Activated CD4-positive, CD25-positive, alpha-beta regulatory T cell treated with anti-CD3 and anti-CD28 coated beads, Interleukin-2, amount 50 U/mL, for 24 hours (primary cell): ENCODE results near the gene KDM5A.
"Not testable (repeated sequence)": the region's sequence is repeated elsewhere in the genome, so short reads cannot be mapped to it uniquely, and the experiment has no call there.

ENCODE experiments used
- ATAC-seq, 2 donors: fragments of 150-1000 bp; cut with Tn5 transposase; one replicate each; pipeline ENCODE4 v1.10.0; 2021; ENCODE audit warnings: mild to moderate bottlenecking in 1 of 2, moderate library complexity in 1 of 2

Gene KDM5A

DNA sequence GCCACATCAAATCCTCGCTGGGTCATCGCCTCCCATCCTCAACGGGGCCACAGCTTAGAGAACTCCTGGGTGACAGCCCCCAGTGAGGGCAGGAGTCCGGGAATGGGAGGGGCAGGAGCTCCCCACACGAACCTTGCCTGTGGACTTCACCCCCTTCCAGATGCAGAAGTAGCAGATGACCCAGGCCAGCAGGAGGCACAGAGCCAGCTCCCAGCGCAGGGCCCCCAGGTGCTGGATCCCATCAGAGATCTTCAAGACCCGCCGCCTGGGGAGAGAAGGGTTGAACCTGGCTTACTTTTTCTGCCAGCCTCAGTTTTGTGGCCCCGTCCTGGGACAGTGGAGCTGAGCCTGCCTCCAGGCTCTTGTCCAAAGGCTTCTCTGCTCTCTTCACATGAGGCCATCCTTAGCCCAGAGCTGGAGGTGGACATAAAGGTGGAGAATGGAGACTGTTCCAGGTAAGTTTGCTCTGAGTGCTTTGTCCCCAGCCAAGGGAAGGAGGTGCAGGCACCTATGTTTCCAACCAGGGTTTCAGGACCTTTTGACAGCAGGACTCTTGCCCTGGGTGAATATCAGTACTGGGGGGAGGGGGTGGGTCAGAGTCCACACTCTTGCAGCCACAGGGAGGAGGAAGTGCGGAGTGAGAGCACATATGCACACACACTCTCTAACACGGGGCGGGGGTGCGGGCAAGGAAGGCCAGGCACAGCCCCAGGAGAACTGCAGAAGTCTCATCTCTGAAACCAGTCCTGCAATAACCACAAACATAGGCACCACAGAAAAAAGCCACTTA is 151.9 kb downstream of the KDM5A start:
- ATAC-seq: no peak

DNA sequence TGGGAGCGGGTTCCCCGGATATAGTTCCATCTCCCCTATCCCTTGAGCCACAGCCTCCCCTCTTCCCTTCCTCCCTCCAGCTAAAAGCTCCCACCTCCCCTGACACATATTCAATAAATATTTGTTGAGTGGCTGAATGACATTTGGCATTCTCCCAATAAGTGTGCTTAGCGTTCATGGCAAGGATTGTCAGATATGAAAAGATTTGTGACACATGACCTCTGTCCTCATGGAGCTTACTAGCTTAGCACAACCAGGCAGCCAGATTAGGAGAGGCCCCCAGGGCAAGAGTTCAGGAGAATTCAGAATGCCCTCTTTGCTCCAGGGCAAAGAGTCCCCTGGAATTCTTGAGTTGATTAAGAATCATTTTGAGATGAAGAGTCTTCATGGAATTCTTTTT is 152.7 kb downstream of the KDM5A start:
- no peak for ATAC-seq

DNA sequence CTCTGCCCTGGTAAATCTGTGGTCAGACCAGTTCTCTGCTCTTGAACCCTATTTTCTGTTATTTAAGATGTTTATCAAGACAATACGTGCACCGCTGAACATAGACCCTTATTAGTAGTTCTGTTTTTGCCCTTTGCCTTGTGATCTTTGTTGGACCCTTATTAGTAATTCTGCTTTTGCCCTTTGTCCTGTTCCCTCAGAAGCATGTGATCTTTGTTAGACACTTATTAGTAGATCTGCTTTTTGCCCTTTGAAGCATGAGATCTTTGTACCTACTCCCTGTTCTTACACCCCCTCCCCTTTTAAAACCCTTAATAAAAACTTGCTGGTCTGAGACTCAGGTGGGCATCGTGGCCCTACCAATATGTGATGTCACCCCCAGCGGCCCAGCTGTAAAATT is 153.2 kb downstream of the KDM5A start:
- not testable (repeated sequence) for ATAC-seq

DNA sequence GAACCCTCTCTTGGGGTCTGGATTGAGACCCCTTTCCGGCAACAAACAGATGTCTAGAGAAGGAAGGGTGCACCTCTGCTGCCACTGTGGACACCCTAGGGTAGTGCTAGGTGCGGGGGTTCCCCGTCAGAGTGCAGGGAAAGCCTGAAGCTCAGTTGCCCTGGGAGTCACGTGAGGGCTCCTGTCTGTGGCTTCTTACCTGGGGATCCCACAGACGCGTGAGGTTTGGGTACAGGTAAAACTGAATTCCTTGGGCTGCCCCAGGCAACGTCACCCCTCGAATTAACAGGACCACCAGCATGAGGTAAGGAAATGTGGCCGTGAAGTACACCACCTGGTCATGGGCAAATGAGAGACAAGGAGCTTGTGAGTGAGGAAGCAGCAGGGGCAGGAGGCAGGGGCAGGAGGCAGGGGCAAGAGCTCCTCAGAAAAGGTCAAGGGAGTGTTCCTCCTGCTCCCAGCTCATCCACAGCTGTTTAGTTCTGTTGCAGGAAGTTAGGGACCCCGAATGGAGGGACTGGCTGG is 154.2 kb downstream of the KDM5A start:
- ATAC-seq: no peak

DNA sequence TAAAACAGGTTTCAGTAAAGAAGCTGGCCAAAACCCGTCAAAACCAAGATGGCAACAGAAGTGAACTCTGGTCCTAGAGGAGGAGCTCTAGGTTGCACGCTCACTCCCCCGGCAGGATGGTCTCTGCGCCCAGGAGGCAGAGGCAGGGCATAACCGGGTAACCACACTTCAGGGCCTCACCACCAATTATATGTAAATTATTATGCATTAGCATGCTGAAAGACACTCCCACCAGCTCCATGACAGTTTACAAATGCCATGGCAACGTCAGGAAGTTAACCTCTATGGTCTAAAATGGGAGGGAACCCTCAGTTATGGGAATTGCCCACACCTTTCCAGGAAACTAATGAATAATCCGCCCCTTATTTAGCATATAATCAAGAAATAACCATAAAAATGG is 155.1 kb downstream of the KDM5A start:
- no peak for ATAC-seq

DNA sequence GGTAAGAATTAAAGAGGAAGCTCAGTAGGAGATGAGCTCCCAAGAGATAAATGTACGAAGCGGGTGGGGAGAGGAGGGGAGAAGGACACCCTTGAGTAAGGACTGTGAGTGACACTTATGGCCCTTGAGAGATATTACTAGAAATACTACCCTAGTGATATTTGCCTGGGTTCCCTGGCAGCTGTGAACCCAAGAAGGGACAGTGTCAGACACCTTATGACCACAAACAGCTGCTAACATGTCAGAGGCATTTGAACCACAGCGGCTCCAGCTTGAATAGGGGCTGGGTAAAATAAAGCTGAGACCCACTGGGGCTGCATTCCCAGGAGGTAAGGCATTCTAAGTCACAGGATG is 155.5 kb downstream of the KDM5A start:
- no peak for ATAC-seq

DNA sequence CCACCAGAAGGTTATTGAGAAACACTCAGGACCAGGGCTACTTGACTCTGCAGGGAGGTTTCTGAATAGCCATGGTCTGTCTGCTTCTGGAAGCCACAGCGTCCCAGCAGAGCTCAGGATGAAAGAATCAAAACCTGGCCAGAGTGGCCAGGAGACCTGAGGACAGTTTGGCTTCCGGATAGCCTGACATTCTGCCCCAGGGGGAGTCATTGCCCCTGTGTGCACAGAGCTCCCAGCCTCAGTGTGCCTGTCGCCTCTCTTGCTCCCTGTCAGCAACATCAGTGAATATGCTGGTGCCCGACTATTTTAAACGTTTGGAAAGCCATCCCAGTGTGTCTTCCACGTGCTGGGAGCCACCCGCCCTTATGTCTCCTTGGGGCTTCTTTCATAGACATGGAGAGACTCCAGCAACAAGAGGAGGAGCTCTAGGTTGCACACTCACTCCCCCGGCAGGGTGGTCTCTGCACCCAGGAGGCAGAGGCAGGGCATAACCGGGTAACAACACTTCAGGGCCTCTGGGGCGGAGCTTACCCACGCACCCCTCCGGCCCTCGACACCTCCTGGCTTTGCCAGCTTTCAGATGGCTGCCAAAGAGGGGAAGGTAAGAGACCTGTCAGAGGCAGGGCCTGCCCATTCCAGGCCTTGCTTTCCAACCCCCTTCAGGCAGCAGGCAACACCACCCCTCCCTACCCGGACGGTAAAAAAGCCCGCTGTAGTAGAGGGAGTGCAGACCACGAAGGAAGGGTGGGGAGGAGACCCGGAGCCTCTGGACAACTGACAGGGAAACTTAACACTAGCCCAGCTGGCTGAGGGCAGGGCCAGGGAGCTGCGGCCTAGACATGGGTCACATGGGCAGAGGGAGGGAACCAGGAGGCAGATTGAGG is 156.1 kb downstream of the KDM5A start:
- ATAC-seq: no peak

DNA sequence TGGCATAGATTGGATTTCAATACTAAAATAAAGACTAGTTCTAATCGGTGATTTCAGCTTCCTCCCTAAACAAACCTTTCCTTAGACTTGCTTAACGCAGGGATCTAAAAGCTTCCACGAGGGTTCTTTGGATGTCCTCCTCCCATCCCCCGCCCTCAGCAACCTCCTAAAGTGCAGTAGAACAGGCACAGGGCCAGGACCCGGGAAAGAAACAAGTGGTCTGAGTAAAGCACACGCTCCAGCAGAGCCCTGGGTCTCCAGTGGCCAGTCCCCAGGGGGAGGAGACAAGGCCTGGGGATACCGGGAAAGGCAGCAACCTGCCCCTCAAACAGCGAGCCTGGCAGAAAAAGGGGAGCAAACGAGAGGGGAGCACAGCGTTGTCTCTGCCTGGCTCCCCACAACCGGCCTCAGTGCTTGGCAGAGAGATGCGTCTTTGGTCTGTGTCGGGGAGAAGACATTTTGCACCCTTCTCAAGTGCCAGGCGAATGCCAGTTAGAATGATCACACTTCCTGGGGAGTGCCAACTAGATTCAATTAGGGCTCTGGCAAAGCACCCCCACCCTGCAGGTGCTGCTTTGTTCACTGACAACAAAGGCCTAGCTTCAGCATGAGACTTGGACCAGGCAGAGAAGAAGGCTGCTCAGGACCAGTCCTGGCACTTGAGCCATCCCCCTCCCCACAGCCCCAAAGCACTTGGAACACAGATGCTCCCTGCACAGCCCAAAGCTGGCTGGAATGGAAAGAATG is 158.0 kb downstream of the KDM5A start:
- ATAC-seq: no peak
